HG02798 (cell line): Measurements from ENCODE around the gene KCNMA1.

Source experiments
- ATAC-seq: cut with Tn5 transposase; IDR thresholded peaks from one replicate; pipeline ENCODE4 v1.9.1; 2021; ENCODE audit warnings: mild to moderate bottlenecking; ENCODE audit not compliant: unreplicated experiment, poor library complexity

Gene KCNMA1

DNA sequence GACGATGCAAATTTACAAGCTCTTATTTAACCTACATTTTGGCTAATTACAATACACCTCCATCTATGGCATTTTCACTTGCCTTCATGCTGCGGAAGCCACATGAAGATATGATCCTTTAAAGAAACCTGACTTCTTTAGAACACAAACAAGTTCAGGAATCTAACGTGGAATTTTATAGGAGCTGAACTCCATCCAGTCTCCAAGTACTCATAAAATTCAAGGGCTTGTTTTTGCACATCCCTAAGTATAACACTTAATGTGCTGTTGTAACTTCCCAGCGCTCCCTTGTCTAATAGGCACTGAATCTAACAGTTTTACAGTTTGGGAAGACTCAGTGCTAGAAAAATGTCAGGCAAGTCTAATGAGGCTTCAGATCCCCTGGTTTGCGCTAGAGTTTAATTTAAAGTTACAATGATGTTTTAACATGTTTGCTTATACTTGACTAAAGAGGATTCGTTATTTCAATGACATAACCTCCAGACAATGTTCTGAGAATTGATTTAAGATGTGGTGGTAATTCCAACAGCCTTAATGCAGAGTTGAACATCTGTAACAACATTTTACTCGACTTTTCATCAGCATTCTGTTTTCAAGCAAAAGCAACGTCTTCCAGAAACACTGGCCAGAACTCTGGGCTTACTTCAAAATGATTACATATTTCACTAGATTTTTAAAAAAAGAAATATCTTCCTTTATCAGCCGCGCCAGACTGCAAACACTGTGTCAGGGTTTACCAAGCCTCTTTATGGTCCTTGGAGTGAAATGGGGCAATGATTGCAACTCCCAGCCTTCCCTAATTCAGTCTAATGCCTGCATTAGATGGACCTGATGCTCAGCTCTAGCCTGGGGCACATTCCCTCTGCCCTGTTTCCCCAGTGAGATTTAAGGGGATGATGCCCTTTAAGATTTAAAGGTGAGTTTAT lies 664.3 kb downstream of the KCNMA1 start:
- no peak for ATAC-seq

DNA sequence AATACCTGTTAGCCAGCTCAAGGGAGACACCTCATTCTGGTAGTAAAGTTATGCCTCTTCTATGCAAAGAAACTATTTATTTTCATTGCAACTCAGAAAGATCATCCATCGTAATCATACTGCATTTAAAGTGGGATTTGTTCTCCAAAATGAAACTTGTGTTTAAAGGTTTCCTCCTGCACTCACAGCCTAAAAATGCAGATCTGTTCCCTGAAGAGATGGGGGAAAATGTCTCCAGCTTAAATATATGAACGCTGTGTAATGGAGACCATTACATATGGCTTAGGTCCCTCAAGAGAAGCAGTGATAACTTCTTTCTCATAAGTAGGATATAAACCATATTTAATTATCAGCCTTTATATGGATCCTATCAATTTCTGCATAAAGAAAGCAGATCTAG lies 665.1 kb downstream of the KCNMA1 start:
- ATAC-seq, result no peak

DNA sequence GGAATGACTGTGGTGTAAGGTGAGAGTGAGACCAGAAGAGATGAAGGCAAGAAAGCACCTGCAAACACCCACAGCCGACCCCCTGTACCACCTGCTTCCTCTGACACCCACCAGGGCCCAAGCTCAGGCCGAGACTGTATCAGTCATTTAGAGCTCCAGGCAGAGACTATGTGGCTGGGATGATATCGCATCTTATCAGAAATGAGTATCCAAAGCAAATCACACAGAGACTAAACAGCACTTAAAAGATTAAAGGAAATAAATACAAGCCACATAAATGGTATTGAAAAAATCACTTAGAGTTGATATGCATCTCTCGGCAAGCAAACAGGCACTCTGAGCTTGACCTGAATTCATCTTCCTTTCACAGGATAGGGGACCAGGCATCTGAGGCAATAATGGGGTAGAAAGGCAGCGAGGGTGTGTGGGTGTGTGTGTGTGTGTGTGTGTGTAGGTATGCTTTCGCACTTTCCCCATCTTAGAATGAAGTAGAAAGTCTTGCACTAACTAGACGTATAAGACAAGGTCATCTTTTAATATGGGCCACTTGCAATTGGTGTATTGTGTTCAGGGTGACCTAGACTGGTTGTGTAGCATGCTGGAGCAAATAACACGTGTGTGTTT lies 665.9 kb downstream of the KCNMA1 start:
- no peak for ATAC-seq

DNA sequence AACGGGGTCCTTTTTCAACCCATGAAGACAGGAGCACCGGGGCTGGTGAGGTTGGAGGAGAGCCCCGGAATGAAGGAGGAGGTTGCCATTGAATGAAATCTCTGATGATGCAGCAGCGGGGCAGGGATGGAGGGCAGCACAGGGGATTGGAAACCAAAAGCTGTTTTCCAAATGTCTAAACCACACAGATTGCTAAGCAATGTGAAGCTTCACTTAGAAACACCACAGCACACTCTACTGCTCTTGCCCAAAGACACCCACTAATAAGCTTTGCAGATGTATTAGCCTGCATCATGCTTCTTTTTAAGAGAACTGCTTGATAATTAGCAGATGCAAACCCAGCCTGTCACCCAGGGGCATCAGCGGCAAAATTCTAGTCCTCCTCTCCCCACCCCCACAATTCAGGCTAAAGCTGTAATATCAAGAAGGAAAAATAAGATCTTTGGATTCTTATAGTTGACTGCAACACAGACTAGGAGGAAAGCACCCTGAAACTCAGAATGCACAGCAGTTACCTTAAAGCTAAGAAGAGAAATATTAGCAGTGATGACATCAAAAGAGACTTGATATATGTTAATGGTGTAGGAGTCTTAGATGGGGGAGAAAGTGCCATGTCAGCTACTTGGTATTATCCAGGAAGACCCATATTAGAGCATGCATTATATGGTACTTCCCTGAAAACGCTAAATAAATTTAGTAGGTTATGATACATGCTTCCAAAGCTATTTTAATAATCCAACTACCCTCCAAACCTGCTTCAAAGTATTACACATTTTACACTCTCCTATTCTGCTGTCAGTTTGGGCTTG lies 666.7 kb downstream of the KCNMA1 start:
- no peak for ATAC-seq

DNA sequence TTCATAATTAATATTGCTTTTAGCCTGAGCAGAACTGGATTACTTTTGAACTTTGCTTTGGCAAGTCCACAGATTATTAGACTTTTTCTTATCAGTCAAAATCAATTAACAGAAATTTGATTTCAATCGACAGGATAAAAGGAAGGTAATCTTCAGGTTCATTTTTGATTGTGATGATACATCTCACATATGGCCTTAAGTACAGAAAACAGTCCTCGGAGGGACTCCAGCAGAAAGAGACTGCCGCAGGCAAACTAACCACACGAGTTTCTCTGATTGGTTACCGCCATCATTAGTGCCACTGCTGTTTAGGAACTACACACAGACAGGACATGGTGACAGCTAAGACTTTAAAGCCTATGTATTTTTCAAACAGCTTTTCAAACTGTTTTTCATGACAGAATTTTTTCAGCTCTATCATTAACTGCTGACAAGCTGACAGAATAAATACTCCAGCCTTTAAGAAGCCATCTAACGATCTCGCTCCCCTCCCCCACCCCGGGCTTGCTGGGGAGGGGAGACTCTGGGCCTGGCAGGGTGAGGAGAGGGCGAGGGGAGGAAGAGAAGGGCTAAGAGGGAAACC lies 668.2 kb downstream of the KCNMA1 start:
- ATAC-seq, result no peak

DNA sequence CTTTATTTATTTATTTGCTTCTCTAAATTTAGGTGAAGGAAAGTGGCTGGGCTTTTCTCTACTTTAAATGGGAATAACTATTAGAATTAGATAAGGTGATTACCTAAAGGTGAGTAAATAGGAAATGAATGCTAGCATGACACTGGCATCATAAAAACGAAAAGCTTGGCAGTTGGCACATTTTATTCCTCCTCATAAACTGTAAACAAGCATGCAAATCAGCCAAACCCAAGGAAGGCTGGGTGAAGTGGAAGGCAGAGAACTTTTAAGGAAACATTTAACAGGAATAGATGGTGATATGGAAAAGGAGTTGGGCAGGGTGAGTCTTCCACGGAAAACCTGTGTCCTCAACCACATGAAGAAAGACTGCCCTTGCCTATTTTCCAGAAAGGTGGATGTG lies 669.1 kb downstream of the KCNMA1 start:
- ATAC-seq, result no peak

DNA sequence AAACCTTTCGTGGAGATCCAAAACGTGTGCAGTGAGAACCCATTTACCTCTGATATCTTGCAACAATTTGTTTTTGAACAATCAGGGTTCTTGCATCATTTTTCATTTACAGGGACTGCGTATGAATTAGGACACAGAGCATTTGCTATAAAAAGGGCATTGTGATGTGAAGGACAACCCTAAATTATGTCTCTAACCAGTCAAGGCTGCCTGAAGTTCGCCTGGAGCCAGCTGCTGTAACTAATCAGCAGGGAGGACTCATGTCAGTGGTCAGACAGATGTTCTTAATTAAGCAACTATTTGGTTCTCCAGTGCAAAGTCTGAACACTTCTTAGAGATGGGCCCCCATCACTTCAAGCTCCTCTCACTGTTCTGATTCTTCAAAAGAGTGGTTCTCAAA lies 674.8 kb downstream of the KCNMA1 start:
- ATAC-seq, result no peak

DNA sequence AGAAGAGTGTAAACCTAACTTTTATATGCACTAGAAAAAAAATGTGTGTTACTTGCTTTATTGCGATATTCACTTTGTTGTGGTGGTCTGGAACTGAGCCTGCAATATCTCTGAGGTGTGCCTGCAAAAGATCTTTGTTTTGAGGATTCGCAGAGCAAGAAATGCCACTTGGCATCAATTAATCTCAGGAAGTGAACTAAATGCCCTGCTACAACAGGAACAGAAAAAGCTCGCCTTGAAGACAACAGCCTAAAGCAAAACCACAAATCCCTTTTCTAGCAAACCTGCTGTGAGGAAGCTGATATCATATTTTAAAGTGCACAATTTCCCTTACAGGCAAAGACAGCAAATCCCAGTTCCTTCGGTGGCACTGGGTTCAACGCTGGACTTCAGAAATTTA lies 675.8 kb downstream of the KCNMA1 start:
- ATAC-seq, result no peak

DNA sequence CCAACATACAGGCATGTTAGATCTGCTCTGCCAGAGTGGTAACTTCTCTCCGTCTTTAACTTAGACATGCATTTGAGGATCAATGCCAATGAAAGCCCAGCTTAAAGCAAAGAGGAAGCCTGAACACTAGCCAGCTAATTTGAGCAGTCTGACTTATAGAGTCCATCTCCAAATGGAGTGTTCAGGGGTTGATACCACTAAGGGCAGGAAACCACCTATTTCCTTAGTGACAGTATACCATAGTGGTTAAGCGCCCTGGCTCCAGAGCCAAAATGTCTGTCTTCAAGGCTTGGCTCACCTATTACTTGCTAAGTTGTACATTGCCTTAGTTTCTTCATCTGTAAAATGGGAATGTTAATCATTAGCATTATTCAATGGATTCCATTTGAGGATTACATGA lies 678.5 kb downstream of the KCNMA1 start:
- ATAC-seq, result no peak

DNA sequence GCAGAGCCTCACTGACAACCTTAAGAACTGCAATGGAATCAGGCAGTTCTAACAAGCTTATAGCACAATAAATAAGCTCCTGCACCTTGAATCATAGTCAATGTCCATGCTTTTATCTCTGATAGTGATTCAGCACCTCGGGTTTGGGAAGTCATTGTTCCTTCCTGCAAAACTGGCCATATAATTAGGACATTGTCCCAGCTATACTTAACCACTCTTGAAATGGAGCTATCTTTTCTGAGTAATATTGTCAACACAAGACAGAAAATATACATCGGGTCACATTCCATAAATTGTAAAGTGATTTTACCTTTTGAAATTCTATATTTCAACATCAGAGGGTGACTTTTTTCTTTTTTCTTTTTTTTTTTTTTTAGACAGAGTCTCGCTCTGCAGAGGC lies 682.8 kb downstream of the KCNMA1 start:
- no peak for ATAC-seq

DNA sequence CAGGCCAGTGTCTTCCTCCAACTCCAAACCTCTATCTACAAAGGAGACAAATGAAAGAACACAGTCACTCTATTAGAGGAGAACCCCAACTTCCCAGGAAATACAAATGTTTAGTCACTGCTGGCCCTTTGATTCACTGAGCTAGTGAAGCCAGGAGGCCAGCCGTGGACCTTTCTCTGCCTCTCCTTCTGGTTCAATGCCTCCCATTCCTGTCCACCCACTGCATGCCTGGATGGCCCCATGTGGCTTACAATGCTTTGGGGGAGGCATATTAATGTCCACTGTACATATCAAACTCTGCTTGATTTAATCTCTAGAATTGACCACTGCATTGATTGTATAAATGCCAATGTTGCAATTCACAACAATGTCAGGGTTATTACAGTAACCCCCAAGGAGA lies 687.3 kb downstream of the KCNMA1 start:
- ATAC-seq, result no peak

DNA sequence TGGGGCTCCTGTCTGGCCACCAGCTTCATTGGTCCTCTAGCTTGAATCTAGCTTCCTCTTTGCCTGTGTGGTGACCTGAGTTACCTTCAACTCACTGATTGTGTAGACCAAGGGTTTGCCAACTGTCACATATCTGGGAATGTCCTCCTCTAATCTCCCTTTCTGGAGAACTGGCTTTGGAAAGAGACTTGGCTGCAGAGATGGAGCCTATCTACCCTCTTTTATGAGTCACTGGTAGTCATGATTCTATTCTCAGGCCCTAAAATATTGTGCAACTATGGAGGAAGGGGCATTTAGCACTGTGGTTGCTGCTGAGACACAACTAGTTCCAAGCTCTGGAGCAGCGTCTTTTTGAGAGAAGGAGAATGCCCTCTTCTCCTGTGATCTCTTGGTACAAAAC lies 691.3 kb downstream of the KCNMA1 start:
- no peak for ATAC-seq

DNA sequence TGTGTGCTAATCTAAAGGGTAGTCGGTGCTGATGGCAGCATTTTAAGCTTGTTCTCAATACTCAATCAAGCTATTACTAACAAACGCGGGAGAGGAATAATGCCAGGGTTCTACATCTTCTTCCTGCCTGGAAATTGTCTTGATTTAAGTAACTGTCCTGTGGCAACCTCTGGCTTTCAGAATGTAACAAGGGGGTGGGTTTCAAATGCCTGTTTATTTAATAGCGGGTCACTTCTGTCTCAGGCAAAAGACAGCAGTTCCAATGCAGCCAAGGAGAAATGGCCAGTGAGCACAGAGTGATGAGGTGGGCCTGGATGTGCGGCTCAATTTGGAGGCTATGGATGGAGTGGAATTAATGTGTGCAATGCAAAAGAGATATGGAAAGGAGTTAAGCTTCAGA lies 692.4 kb downstream of the KCNMA1 start:
- no peak for ATAC-seq

DNA sequence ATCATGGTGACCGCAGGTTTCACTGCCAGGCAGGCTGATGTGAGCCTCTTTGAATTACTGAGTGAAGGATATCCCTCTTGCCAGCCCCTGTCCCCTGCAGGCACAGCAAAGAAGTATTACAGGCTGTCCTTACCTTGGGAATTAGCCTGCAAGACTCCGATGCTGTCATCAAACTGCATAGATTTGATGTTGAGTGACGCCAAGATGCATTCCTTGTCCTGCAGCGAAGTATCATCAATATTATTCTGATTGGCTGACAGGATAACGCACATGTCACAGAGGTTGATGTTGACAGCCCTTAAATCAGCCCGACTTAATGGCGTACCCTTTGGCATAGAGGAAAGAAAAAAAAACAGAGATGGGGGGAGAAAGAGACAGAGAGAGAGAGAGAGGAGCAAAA lies 693.0 kb downstream of the KCNMA1 start:
- no peak for ATAC-seq

DNA sequence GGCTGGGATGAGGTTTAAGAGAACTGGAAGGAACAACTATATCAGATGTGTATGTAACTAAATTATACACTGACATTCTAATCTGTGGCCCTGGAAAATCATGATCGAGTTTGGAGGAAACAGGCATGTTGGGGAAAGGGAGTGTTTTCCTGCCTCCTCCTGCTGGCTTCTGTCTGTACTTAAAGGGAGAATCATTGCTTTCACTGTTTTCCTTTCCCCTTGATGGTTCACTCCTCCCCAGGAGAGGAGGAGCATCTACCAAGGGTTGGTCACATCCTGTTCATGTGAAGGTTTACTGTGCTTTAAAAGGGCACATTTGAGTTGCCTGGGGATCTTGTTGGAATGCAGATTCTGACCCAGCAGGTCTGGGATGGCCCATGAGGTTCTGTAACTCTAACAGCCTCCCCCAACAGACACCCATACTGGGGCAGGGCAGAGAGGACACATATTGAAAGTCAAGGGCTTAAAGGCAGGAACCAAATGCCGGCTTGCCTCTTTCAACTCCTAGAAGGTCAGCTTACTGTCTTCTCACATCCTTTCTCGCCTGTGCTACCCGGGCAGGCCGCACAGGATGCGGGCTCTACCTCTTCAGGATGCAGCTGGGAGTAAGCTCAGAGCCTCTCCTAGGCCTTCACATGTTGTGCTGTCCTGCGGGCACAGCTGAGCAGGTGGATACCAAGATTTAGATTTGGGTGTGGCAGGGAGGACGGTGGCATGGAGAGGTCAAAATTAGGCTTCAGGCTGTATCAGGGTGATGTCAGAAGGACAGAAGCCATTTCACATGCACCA lies 694.8 kb downstream of the KCNMA1 start:
- no peak for ATAC-seq

DNA sequence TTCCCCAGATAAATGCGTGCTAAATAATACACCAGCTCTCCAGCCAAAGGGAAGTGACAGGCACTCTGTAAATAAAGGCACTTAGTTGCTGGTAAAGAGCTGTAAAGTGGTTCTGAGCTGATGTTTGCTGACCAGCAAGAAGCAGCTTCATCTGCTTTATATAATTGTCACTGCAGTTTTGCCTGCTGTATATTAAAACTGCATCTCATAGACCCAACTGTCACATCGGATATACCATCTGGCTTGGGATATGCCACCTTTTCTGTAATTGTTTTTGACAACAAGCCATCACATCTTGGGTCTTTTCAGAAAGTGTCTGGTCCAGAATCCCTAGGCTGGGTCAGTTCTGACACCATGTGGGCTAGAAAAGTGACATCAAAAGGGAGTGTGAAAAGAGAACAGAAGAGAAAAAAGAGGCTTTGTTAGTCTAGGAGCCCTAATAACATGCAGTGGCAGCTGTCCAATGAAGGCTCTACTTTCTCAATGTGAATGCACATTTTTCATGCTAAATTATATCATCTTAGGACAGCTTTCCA lies 697.6 kb downstream of the KCNMA1 start:
- ATAC-seq, result no peak

DNA sequence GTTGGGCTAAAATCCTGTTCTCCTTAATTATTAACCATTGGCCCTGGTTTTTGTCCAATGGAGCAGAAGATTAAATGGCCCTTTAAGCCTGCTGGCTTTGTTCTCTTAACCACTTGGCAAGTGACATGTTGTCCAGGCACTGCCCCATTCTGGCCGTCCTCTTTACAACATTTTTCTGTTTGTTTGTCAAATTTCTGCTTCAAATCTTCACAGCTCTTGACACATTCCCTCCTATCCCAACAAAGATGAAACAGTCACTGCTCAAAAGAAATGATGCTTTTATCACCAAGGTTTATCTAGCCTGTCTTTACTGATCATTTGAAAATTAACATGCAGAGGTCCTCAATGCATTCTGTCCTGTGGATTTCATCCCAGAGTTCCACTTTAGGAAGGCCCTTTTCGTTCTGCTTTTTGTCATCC lies 700.4 kb downstream of the KCNMA1 start:
- ATAC-seq, result no peak

DNA sequence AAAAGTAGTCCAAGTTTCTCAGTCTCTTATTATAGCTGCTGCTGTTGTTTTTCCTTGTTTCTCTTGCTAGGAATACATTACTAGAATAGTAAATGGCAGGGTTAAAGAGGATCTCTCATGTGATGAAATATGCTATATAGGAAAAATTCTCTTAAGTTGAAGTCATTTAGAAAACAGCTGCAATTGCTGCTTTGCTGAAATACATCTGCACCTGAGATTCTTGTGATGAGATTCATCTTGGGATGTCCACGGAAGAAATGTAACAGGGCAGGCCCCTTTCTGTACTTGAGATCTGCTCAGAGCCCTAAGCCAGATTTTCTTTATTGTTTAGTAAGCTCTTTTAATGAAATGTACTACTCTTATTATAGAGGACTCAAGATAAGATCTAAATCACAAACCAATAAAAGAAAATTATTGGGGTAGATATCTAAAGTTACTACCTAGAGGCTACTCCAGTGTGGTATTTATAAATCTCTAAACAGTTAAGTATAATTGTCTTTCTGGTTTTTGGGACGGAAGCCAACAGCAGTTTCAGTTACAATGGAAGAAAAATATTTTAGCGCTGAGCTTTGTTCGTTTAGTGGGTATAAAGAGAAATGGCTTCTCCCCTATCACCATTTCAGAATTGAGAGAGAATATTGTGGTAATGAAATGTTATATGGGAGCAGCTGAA lies 701.5 kb downstream of the KCNMA1 start:
- no peak for ATAC-seq

DNA sequence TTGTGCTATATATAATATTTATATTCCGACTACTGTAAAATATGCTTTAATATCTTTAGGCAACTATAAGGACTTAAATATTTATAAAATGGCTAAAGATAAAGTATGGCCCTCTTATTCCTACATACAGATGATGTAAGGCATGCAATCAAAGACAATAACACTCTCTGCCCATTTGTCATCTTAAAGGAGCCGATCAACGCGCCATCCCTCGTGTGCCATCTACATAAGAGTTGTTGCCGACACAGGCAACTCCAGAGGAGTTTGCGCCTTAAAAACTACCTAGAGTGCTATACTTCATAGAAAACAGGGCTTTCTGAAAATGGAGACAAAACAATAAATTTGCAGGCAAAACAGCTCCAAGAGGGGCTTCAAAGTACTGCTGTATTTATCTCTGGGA lies 709.0 kb downstream of the KCNMA1 start:
- ATAC-seq, result no peak
